Astrocyte of the cerebellum (primary cell): Measurements from ENCODE around the gene NT5DC4.
A peak's percentile ranks its signal among the peaks of the same experiment; 100 is the strongest.
"Not testable (repeated sequence)": the region's sequence is repeated elsewhere in the genome, so short reads cannot be mapped to it uniquely, and the experiment has no call there.

Experiments used
- DNase-seq: peaks from one replicate; pipeline ENCODE4 v3.0.0-alpha.2; 2011; ENCODE audit warnings: low read depth
- H3K4me3 ChIP-seq: 2 replicates; pipeline ENCODE4 v1.5.1; 2011; ENCODE audit warnings: mild to moderate bottlenecking, low read depth, low read length, moderate library complexity
- CTCF ChIP-seq: IDR thresholded peaks from 2 replicates; pipeline ENCODE4 v1.5.1; 2012; ENCODE audit warnings: low read length, low read depth, moderate library complexity, mild to moderate bottlenecking; ENCODE audit errors: missing control alignments
- in situ Hi-C: cut with HindIII; loops from 2 replicates; pipeline ENCODE4 v1.10.0; 2017; ENCODE audit warnings: low sequenced_read_pairs

NT5DC4 gene

GRCh38 chr2:112706170-112706664 is 14.6 kb upstream of the NT5DC4 start:
- peak; percentile 33 for DNase-seq
- no peak for TF ChIP-seq CTCF

GRCh38 chr2:112706947-112707346 is 13.9 kb upstream of the NT5DC4 start:
- DNase-seq, H3K4me3 ChIP-seq, in situ Hi-C loops: not testable (repeated sequence)

More at GRCh38 chr2:112706170-112706664, 14.6 kb upstream of the NT5DC4 start:
- no peak overlapping the region for H3K4me3 ChIP-seq
- in situ Hi-C loops: no loop called here

GRCh38 chr2:112708968-112709367 is 11.9 kb upstream of the NT5DC4 start:
- no peak for TF ChIP-seq CTCF
- DNase-seq: no peak
- no peak overlapping the region for H3K4me3 ChIP-seq
- in situ Hi-C loops: no loop called here

GRCh38 chr2:112709703-112710102 is 11.1 kb upstream of the NT5DC4 start:
- no peak for DNase-seq
- H3K4me3 ChIP-seq: no peak overlapping the region
- in situ Hi-C loops: no loop called here
- no peak for TF ChIP-seq CTCF

GRCh38 chr2:112710956-112711750 is 9.7 kb upstream of the NT5DC4 start:
- no peak overlapping the region for H3K4me3 ChIP-seq
- TF ChIP-seq CTCF: no peak
- no peak for DNase-seq
- in situ Hi-C loops: no loop called here

- in situ Hi-C loops: no loop called here
- no peak for TF ChIP-seq CTCF
- no peak for DNase-seq
- no peak overlapping the region for H3K4me3 ChIP-seq
These were observed 8.4 kb upstream of the NT5DC4 start for GRCh38 chr2:112712465-112712864.

- no peak overlapping the region for H3K4me3 ChIP-seq
- no peak for TF ChIP-seq CTCF
- no peak for DNase-seq
- in situ Hi-C loops: no loop called here
These were observed 7.8 kb upstream of the NT5DC4 start for GRCh38 chr2:112712903-112713584.
